Left ventricle myocardium inferior (tissue), 1 donor: ENCODE measurements around the gene SEZ6L2. TPM values are rescaled to one million over a fixed set of nuclear protein-coding genes. Genes with fewer than 3 reads are reported as not detected.
A peak's percentile ranks its signal among the peaks of the same experiment; 100 is the strongest.

Source experiments
- DNase-seq: peaks from one replicate; pipeline ENCODE4 v3.0.0-alpha.2; 2020
- H3K27ac ChIP-seq: fragments of 200-600 bp; replicated peaks from 2 replicates; pipeline ENCODE4 v1.8.0; 2021
- H3K27me3 ChIP-seq: fragments of 200-600 bp; 2 replicates; pipeline ENCODE4 v1.8.0; 2021; ENCODE audit warnings: low read depth
- H3K36me3 ChIP-seq: fragments of 200-600 bp; 2 replicates; pipeline ENCODE4 v1.8.0; 2021
- H3K4me1 ChIP-seq: fragments of 200-600 bp; 2 replicates; pipeline ENCODE4 v1.8.0; 2021
- H3K4me3 ChIP-seq: fragments of 200-600 bp; 2 replicates; pipeline ENCODE4 v1.8.0; 2021; ENCODE audit warnings: mild to moderate bottlenecking, moderate library complexity
- H3K9me3 ChIP-seq: fragments of 200-600 bp; replicated peaks from 2 replicates; pipeline ENCODE4 v1.8.0; 2021
- CTCF ChIP-seq: fragments of 200-600 bp; IDR thresholded peaks from 2 replicates; pipeline ENCODE4 v1.8.0; 2021; ENCODE audit warnings: antibody characterized with exemption, mild to moderate bottlenecking, borderline replicate concordance
- intact Hi-C: fragments of 100-400 bp; cut with micrococcal nuclease; formaldehyde crosslinking; loops from one replicate; pipeline ENCODE4 v1.11.0; 2022
- total RNA-seq: library from RNA; stranded (reverse); fragmentation: NEBNext Ultra II Directional; extraction: Animal tissue kit (Norgen Biotek cat#: 25700); gene quantifications from one replicate; pipeline ENCODE4 v1.2.1, GENCODE V29; 2021
- donor health status: DM: no; HTN: yes; CAD: no; lungs with severe emphysema.

Gene SEZ6L2
- total RNA-seq, 1 donor from 2014 or later, result 0.38 TPM

DNA sequence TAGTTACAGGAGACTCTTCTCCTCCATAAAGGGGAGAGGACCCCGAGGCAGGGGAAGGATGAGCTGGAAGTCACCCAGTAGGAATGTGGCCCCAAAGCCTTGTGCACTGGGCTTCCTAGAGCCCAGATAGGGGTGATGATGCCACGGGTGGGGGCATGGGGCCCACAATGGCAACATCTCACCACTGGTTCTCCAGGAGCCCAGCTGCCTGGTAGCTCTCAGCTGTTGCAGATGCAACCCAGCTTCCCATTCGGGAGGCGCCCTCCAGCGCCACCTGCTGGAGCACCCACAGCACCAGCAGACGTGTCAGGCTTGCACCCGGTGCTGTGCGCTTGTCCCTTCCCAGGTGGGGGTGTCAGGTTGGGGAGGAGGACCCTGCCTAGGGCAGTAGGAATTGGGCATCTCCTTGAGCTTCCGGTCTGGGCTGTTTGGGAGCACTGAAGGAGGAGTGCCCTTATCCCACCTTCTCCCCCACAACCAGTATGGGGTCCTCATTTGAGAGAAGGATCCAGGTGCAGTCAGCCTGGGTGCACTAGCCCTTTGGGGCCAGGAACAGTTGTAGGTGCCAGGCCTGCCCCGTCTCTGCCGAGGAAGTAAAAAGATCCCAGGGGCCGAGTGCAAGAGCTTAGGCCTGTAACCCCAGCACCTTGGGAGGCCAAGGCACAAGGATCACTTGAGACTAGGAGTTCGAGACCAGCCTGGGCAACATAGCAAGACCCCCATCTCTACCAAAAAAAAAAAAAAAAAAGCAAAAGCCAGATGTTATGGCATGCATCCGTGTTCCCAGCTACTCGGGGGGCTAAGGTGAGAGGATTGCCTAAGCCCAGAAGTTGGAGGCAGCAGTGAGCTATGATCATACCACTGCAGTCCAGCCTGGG, 50.7 kb downstream of the SEZ6L2 start:
- TF ChIP-seq CTCF, result peak; percentile 92
- peak overlapping the region; percentile 5 for H3K27ac ChIP-seq
- H3K4me3 ChIP-seq, result no peak overlapping the region
- intact Hi-C loops, result no loop called here
- no peaks in the 10 kb centered on the region for H3K9me3 ChIP-seq
- H3K27me3 ChIP-seq, result no peaks in the 10 kb centered on the region
- DNase-seq, result peak; percentile 71
- peaks cover 42% of the 10 kb centered on the region for H3K36me3 ChIP-seq
- peaks cover 16% of the 10 kb centered on the region for H3K4me1 ChIP-seq

DNA sequence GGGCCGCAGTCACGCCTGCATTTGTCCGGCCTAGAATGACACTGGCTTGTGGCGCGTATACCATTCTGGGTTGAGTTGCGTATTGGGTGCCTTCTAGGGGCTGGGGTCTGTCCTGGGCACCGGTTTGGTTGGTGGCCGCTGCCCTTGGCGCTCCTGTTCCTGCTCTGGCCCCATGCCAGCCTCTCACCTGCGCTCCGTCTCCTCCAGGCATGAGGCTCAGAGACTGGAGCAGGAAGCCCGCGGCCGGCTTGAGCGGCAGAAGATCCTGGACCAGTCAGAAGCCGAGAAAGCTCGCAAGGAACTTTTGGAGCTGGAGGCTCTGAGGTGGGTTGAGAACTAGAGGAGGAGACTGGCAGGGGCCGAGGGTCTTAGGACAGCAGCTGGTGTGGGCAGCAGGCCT, 53.7 kb downstream of the SEZ6L2 start:
- DNase-seq, result no peak
- H3K4me1 ChIP-seq, result peaks cover 4% of the 10 kb centered on the region
- intact Hi-C loops, result no loop called here
- H3K36me3 ChIP-seq, result peaks cover 68% of the 10 kb centered on the region
- H3K27ac ChIP-seq, result peak overlapping the region; percentile 16
- H3K4me3 ChIP-seq, result no peak overlapping the region
- H3K9me3 ChIP-seq, result no peaks in the 10 kb centered on the region
- TF ChIP-seq CTCF, result no peak
- H3K27me3 ChIP-seq, result no peaks in the 10 kb centered on the region

- H3K27ac ChIP-seq, result peak overlapping the region; percentile 16
- no peak for TF ChIP-seq CTCF
Measured at GRCh38 chr16:29844575-29845331, 54.6 kb downstream of the SEZ6L2 start.

DNA sequence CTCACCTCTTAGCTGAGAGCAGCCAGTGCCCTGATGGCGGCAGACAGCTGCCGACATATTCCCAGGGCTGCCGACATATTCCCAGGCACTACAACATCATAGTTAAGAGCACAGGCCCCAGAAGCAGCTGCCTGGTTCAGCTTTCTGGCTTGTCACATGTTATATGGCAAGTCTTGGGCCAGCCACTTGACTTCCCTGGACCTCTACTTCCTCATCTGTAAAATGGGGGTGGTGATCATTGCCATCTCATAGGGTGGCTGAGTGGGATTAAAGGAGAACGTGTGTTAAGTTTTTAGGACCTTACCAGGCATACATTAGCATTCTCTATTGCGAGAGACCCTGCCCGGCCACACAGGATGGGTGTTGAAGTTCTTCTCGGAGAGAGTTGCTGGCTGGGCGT, 55.4 kb downstream of the SEZ6L2 start:
- H3K36me3 ChIP-seq, result peaks cover 84% of the 10 kb centered on the region
- no peaks in the 10 kb centered on the region for H3K27me3 ChIP-seq
- TF ChIP-seq CTCF, result no peak
- no peaks in the 10 kb centered on the region for H3K9me3 ChIP-seq
- H3K27ac ChIP-seq, result peak overlapping the region; percentile 16
- no peak overlapping the region for H3K4me3 ChIP-seq
- peaks cover 6% of the 10 kb centered on the region for H3K4me1 ChIP-seq
- intact Hi-C loops, result no loop called here
- no peak for DNase-seq

More at GRCh38 chr16:29844575-29845331, 54.6 kb downstream of the SEZ6L2 start:
- Histone ChIP-seq H3K4me3 (no peak overlapping the region), H3K9me3 (no peaks in the 10 kb centered on the region), H3K36me3 (peaks cover 77% of the 10 kb centered on the region), H3K4me1 (peaks cover 10% of the 10 kb centered on the region), H3K27me3 (no peaks in the 10 kb centered on the region)
- no peak for DNase-seq
- intact Hi-C loops, result no loop called here

DNA sequence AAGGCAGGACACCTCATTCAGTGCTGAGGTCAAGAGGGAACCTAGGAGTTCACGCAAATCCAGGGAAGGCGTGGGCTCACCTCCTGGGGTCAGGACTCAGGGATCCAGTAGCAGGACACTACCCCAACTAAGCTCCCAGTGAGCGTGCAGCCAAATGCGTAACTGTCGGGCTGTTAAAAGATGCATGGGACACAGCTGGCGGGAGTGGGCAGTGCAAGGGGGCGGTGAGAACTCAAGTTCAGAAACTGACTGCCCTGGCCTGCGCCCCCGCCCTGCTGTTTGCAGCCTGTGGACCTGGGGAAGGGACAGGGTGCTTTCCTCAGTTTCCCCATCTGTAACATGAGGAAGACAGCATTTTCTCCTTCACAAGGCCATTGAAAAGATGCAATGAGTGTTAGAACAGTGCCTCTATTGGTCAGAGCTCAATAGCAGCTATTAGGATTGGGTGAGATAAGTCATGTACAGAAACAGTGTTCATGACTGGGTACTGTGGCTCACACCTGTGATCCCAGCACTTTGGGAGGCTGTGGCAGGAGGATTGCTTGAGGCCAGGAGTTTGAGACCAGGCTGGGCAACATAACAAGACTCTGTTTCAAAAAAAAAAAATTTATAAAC, 56.5 kb downstream of the SEZ6L2 start:
- Histone ChIP-seq H3K4me3 (no peak overlapping the region), H3K27me3 (no peaks in the 10 kb centered on the region), H3K4me1 (peaks cover 6% of the 10 kb centered on the region), H3K36me3 (peaks cover 94% of the 10 kb centered on the region), H3K9me3 (no peaks in the 10 kb centered on the region), H3K27ac (no peak overlapping the region)
- no peak for TF ChIP-seq CTCF
- intact Hi-C loops, result no loop called here
- no peak for DNase-seq
